Motor neuron (in vitro differentiated cells): ENCODE measurements around the gene PRKRIP1. TPM values are rescaled to one million over a fixed set of nuclear protein-coding genes. Genes with fewer than 3 reads are reported as not detected.

Experiments
- ATAC-seq, 8 experiments: fragments of 200-7000 bp; cut with Tn5 transposase; replicated peaks in 6 of 8; 2 replicates each; pipeline ENCODE4 v1.8.0; 2021; ENCODE audit warnings: mild to moderate bottlenecking in 8 of 8, moderate library complexity in 8 of 8
- H3K27ac ChIP-seq, 2 donors: fragments of 250-450 bp; sonication (Bioruptor Pico); 2 replicates each; pipeline ENCODE4 v1.9.0; 2021; ENCODE audit warnings: antibody characterized with exemption in 2 of 2, mild to moderate bottlenecking in 2 of 2, moderate library complexity in 1 of 2
- H3K4me1 ChIP-seq, 2 donors: fragments of 250-450 bp; sonication (Bioruptor Pico); replicated peaks in 1 of 2; 2 replicates each; pipeline ENCODE4 v1.6.1; 2021; ENCODE audit warnings: antibody characterized with exemption in 2 of 2, mild to moderate bottlenecking in 2 of 2, moderate library complexity in 1 of 2
- H3K4me3 ChIP-seq, 5 donors: fragments of 250-450 bp; sonication (Bioruptor Pico); 2 replicates each; pipeline ENCODE4 v1.9.0; 2021; ENCODE audit warnings: antibody characterized with exemption in 5 of 5, mild to moderate bottlenecking in 5 of 5, moderate library complexity in 4 of 5
- WGBS, 10 experiments: fragments of 450-650 bp; shearing (Covaris generic); methylation state at CpG; one replicate each; pipeline ENCODE4 v1.0.0; 2022; 5-methylcytosine and 5-hydroxymethylcytosine counted together
- in situ Hi-C, 9 experiments: fragments of 400-800 bp; cut with MboI; loops; one replicate each; pipeline ENCODE4 v1.15.0; 2021; ENCODE audit warnings: low sequenced_read_pairs in 9 of 9, low pct_unique_long_range_greater_than_20kb in 2 of 9; ENCODE audit not compliant: unreplicated experiment in 9 of 9
- total RNA-seq, 8 experiments: library from RNA; unstranded; fragments of 300-600 nt; gene quantifications; 2 replicates each; pipeline versions ENCODE4 v1.2.3 to v1.2.4, GENCODE V29; 2022

The PRKRIP1 gene
- total RNA-seq, 8 experiments from 2014 or later, result 15.2 to 39.6 (median 31.1) TPM

GRCh38 chr7:102424129-102424551 is 28.0 kb downstream of the PRKRIP1 start:
- no peak overlapping the region for H3K4me3 ChIP-seq
- 47 to 64% (median 62%) methylated on average over 2 to 8 of the region's 12 CpGs; no CpG with 5 or more reads in 7 of the 10 experiments for WGBS, 10 experiments
- peaks cover 0 to 2% of the 10 kb centered on the region in 2 donors for H3K4me1 ChIP-seq
- in situ Hi-C loops, result no loop called here
- peak overlapping the region in 1 of 2 donors; percentile 52 for H3K27ac ChIP-seq
- ATAC-seq, result peak in 5 of 8 experiments; percentile 29 to 47 (median 46)

- WGBS, 10 experiments, result 80 to 100% (median 94%) methylated on average over 1 to 3 of the region's 13 CpGs; no CpG with 5 or more reads in 5 of the 10 experiments
- in situ Hi-C loops, result no loop called here
- peak overlapping the region in 1 of 2 donors; percentile 52 for H3K27ac ChIP-seq
These were observed 28.6 kb downstream of the PRKRIP1 start for GRCh38 chr7:102424787-102425218.

GRCh38 chr7:102425639-102426267 is 29.6 kb downstream of the PRKRIP1 start:
- in situ Hi-C loops, result no loop called here
- peak in 7 of 8 experiments; percentile 13 to 82 (median 70) for ATAC-seq
- Histone ChIP-seq H3K27ac (peak overlapping the region in 1 of 2 donors; percentile 19), H3K4me1 (peaks cover 0 to 2% of the 10 kb centered on the region in 2 donors), H3K4me3 (no peak overlapping the region)
- 45 to 94% (median 66%) methylated on average over 1 to 7 of the region's 25 CpGs; no CpG with 5 or more reads in 4 of the 10 experiments for WGBS, 10 experiments

More at GRCh38 chr7:102424787-102425218, 28.6 kb downstream of the PRKRIP1 start:
- Histone ChIP-seq H3K4me3 (no peak overlapping the region), H3K4me1 (peaks cover 0 to 2% of the 10 kb centered on the region in 2 donors)
- no peak for ATAC-seq

GRCh38 chr7:102426268-102427018 is 30.3 kb downstream of the PRKRIP1 start:
- no peak for ATAC-seq
- Histone ChIP-seq H3K4me3 (no peak overlapping the region), H3K4me1 (peaks cover 2 to 6% of the 10 kb centered on the region in 2 donors), H3K27ac (no peak overlapping the region)
- in situ Hi-C loops, result no loop called here
- 72 to 100% (median 93%) methylated on average over 3 to 10 of the region's 16 CpGs; no CpG with 5 or more reads in 3 of the 10 experiments for WGBS, 10 experiments

- 83 to 100% (median 100%) methylated on average over 1 to 4 of the region's 5 CpGs; no CpG with 5 or more reads in 5 of the 10 experiments for WGBS, 10 experiments
These were observed 30.8 kb downstream of the PRKRIP1 start for GRCh38 chr7:102427019-102427405.

GRCh38 chr7:102429141-102429899 is 33.2 kb downstream of the PRKRIP1 start:
- ATAC-seq, result no peak
- Histone ChIP-seq H3K27ac (no peak overlapping the region), H3K4me1 (peaks cover 18% of the 10 kb centered on the region in 2 donors), H3K4me3 (no peak overlapping the region)
- WGBS, 10 experiments, result 86 to 100% (median 95%) methylated on average over 2 to 5 of the region's 10 CpGs; no CpG with 5 or more reads in 2 of the 10 experiments
- in situ Hi-C loops, result no loop called here

More at GRCh38 chr7:102427019-102427405, 30.8 kb downstream of the PRKRIP1 start:
- no peak for ATAC-seq
- in situ Hi-C loops, result no loop called here
- H3K4me1 ChIP-seq, result peaks cover 7 to 12% of the 10 kb centered on the region in 2 donors
- no peak overlapping the region for H3K27ac ChIP-seq
- H3K4me3 ChIP-seq, result no peak overlapping the region

- in situ Hi-C loops, result no loop called here
- H3K4me1 ChIP-seq, result peaks cover 23 to 27% of the 10 kb centered on the region in 2 donors
- peak overlapping the region; percentile 14 to 38 for H3K27ac ChIP-seq
- ATAC-seq, result peak in 2 of 8 experiments; percentile 3 to 7
- H3K4me3 ChIP-seq, result no peak overlapping the region
- 30 to 100% (median 45%) methylated on average over 1 to 13 of the region's 17 CpGs; no CpG with 5 or more reads in 1 of the 10 experiments for WGBS, 10 experiments
These were observed 35.6 kb downstream of the PRKRIP1 start for GRCh38 chr7:102431617-102432298.

- Histone ChIP-seq H3K4me1 (peaks cover 23 to 27% of the 10 kb centered on the region in 2 donors), H3K4me3 (peak overlapping the region; percentile 62 to 87 (median 75)), H3K27ac (peak overlapping the region; percentile 82 to 91)
- 34 to 80% (median 65%) methylated on average over 1 to 12 of the region's 27 CpGs; no CpG with 5 or more reads in 4 of the 10 experiments for WGBS, 10 experiments
- in situ Hi-C loops, result no loop called here
- ATAC-seq, result peak in 7 of 8 experiments; percentile 3 to 56 (median 48)
These were observed 36.5 kb downstream of the PRKRIP1 start for GRCh38 chr7:102432442-102433218.

GRCh38 chr7:102433219-102434038 is 37.3 kb downstream of the PRKRIP1 start, which contains the start of gene ORAI2:
TSS of gene ORAI2 (plus strand) at chr7:102433575. CDS start at chr7:102438957, 5,382 bp downstream.
- in situ Hi-C loops, result no loop called here
- Histone ChIP-seq H3K4me3 (peak within 1 kb of the TSS; percentile 62 to 87 (median 75)), H3K4me1 (peaks cover 23 to 27% of the 10 kb centered on the region in 2 donors), H3K27ac (peak within 1 kb of the TSS; percentile 82 to 91)
- 0% methylated on average over 1 of the region's 90 CpGs; no CpG with 5 or more reads in 9 of the 10 experiments for WGBS, 10 experiments
- ATAC-seq, result peak; percentile 71 to 86 (median 81)

- Histone ChIP-seq H3K4me1 (peaks cover 23 to 27% of the 10 kb centered on the region in 2 donors), H3K27ac (peak overlapping the region; percentile 82 to 91), H3K4me3 (peak overlapping the region; percentile 62 to 87 (median 75))
- 13 to 67% (median 13%) methylated on average over 1 to 5 of the region's 9 CpGs; no CpG with 5 or more reads in 7 of the 10 experiments for WGBS, 10 experiments
- in situ Hi-C loops, result no loop called here
- peak in 7 of 8 experiments; percentile 9 to 26 (median 22) for ATAC-seq
These were observed 37.9 kb downstream of the PRKRIP1 start for GRCh38 chr7:102434039-102434486.
